Heart left ventricle (tissue), 13 donors: ENCODE results near the gene ERBB2.

Source experiments
- CTCF ChIP-seq, 12 donors: fragments of 200-600 bp; sonication (generic) in 4 of 12; IDR thresholded peaks; one replicate each; pipeline versions ENCODE4 v1.5.0 to v1.8.0; 2018 to 2022; ENCODE audit warnings: antibody characterized with exemption in 12 of 12, mild to moderate bottlenecking in 5 of 12
- POLR2A ChIP-seq, 2 donors: fragments of 450-650 bp; IDR thresholded peaks; one replicate each; pipeline ENCODE4 v1.6.1; 2017; ENCODE audit warnings: antibody characterized with exemption in 2 of 2, mild to moderate bottlenecking in 2 of 2, moderate library complexity in 2 of 2
- donor health status: ischemic (EF 13 %, LVEDD 7.1; RV severe dilation, severe dysfunction).
- donor health status: DM: no; HTN: yes; CAD: no.
- donor health status: DM: no; HTN: no; CAD: no.
- donor health status: ischemic (EF 25% LVEDD 6.9; RV normal size, moderate dysfunction).
- donor health status: ischemic (EF 25% LVEDD 5.7; RV mildly dilated, moderate dysfunction).
- donor health status: ischemic (EF 35%, LVEDD 5.7; RV mildly dilated, moderate dysfunction).
- donor health status: nonischemic (EF 11% LVEDD 7.7; RV severe dilation, severe dysfunction).
- donor health status: DM: yes; HTN: yes; CAD: no.
- donor health status: PGD.
- donor health status: ischemic (EF 29% LVEDD 5.4; RV normal size, mild dysfunction).
- donor health status: nonischemic (EF 23%, LVEDD 6.1; RV moderate dilation, normal function).

DNA sequence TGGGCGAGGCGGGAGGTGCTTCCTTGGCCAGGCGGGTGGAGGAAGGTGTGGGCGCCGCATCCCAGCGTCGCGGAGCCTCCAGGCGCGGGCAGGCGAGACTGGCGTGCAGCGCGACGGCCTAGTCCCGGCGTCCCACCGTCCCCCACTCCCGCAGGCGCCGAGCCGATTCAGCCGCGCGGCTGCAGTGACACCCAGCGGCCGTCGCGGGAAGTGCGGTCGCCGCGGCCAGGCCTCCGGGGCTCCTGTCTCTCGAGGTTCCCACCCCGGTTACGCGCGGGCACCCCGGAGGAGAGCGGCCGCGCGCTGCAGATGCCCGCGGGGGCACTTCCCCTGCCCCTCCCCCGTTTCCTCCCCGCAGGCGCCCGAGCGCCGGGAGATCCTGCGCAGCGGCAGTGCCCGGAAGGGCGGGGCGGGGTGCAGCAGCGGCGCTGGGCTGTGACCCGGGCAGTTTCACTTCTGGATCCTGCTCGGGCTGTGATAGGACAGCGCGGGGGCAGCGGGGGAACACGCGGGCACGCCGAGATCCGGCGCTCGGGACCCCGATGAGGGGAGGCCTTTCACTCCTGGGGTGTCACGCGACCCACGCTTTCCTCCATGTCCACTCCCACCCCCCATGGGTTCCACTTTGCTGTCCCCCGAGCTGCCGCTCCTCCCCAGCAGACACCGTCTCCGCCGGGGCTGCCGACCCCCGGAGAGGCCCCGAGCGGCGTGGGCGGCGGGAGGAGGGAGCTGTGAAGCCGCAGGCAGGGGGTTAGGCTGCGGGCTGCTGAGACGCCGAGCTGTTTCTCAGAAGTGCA is 54.5 kb downstream of the ERBB2 start:
- TF ChIP-seq CTCF (IDR thresholded peaks at IDR 0.05): peak; percentile 84 to 99 (median 96)
- TF ChIP-seq POLR2A (IDR thresholded peaks at IDR 0.05): peak in 1 of 2 donors; percentile 67
